Lung (tissue), 12 donors: ENCODE results near the gene SHANK1. TPM values are rescaled to one million over a fixed set of nuclear protein-coding genes. Genes with fewer than 3 reads are reported as not detected.
"Not testable (repeated sequence)": the region's sequence is repeated elsewhere in the genome, so short reads cannot be mapped to it uniquely, and the experiment has no call there.

ENCODE experiments used
- ATAC-seq: fragments of 200-7000 bp; cut with Tn5 transposase; one replicate; pipeline ENCODE4 v1.9.1; 2020; ENCODE audit warnings: moderate number of reproducible peaks; ENCODE audit not compliant: insufficient read depth, low FRiP score
- DNase-seq, 3 donors: peaks; one replicate each; pipeline ENCODE4 v3.0.0-alpha.2; 2013 to 2017
- H3K27ac ChIP-seq, 2 donors: one replicate each; pipeline ENCODE4 v1.5.1; 2013; ENCODE audit warnings: mild to moderate bottlenecking in 2 of 2, moderate library complexity in 2 of 2, control low read depth in 1 of 2, inconsistent platforms in 1 of 2, low read depth in 1 of 2, low read length in 1 of 2
- H3K27me3 ChIP-seq, 3 donors: one replicate each; pipeline ENCODE4 v1.5.1; 2013; ENCODE audit warnings: low read length in 2 of 3; ENCODE audit not compliant: control insufficient read depth in 3 of 3, insufficient read depth in 3 of 3
- H3K36me3 ChIP-seq, 4 donors: one replicate each; pipeline ENCODE4 v1.5.1; 2013; ENCODE audit warnings: low read length in 4 of 4, mild to moderate bottlenecking in 1 of 4, moderate library complexity in 1 of 4; ENCODE audit not compliant: control insufficient read depth in 4 of 4, insufficient read depth in 4 of 4
- H3K4me1 ChIP-seq, 5 donors: one replicate each; pipeline ENCODE4 v1.5.1; 2013; ENCODE audit warnings: low read length in 5 of 5, mild to moderate bottlenecking in 2 of 5, moderate library complexity in 1 of 5; ENCODE audit not compliant: control insufficient read depth in 5 of 5, insufficient read depth in 5 of 5
- H3K4me3 ChIP-seq: one replicate; pipeline ENCODE4 v1.5.1; 2013; ENCODE audit warnings: mild to moderate bottlenecking, control low read depth, moderate library complexity
- H3K9ac ChIP-seq, 2 donors: one replicate each; pipeline ENCODE4 v1.5.1; 2013; ENCODE audit warnings: low read length in 2 of 2, control low read depth in 1 of 2; ENCODE audit not compliant: insufficient read depth in 1 of 2
- H3K9me3 ChIP-seq, 4 donors: one replicate each; pipeline ENCODE4 v1.5.1; 2013; ENCODE audit warnings: low read length in 3 of 4, mild to moderate bottlenecking in 1 of 4, moderate library complexity in 1 of 4; ENCODE audit not compliant: control insufficient read depth in 4 of 4, insufficient read depth in 3 of 4
- CTCF ChIP-seq: IDR thresholded peaks from 2 replicates; pipeline ENCODE4 v1.5.1; 2012; ENCODE audit warnings: mild to moderate bottlenecking; ENCODE audit errors: control extremely low read depth, extremely low read depth
- WGBS, 2 donors: extraction: QIAGEN DNeasy Blood & Tissue Kit; methylation state at CpG; one replicate each; pipeline ENCODE4 v1.1.7; 2013; 5-methylcytosine and 5-hydroxymethylcytosine counted together
- polyA plus RNA-seq, 2 donors: library from polyadenylated mRNA; stranded (reverse); fragments of 200-250 nt; gene quantifications; one replicate each; pipeline ENCODE4 v1.2.1, GENCODE V29; 2013
- total RNA-seq, 2 donors: library from RNA; depleted of rRNA in 1 of 2; stranded (reverse); fragments of >200 nt in 1 of 2; gene quantifications; one replicate each; pipeline ENCODE4 v1.2.1, GENCODE V29; 2014 to 2021
- donor health status: control.
- donor health status: control.
- donor health status: Bipolar disorder and iron deficiency.
- donor health status: healthy.
- donor health status: DM: yes; HTN: yes; CAD: no.

Gene SHANK1
- total and polyA plus RNA-seq, 4 donors, result 0.15 to 1.2 (median 0.21) TPM

- peaks cover 0 to 11% (median under 1%) of the 10 kb centered on the region in 4 donors for H3K9me3 ChIP-seq
- no peak for DNase-seq
- H3K4me3 ChIP-seq, result no peak overlapping the region
- H3K9ac ChIP-seq, result no peak overlapping the region
- no peaks in the 10 kb centered on the region for H3K36me3 ChIP-seq
- no peak overlapping the region for H3K27ac ChIP-seq
- no peak for ATAC-seq
- H3K27me3 ChIP-seq, result no peaks in the 10 kb centered on the region
- WGBS, 2 donors, result 83 to 94% methylated on average over 5 of the region's 5 CpGs
- no peaks in the 10 kb centered on the region for H3K4me1 ChIP-seq
- TF ChIP-seq CTCF, result no peak
These were observed 91.5 kb downstream of the SHANK1 start for GRCh38 chr19:50628146-50628545.

DNA sequence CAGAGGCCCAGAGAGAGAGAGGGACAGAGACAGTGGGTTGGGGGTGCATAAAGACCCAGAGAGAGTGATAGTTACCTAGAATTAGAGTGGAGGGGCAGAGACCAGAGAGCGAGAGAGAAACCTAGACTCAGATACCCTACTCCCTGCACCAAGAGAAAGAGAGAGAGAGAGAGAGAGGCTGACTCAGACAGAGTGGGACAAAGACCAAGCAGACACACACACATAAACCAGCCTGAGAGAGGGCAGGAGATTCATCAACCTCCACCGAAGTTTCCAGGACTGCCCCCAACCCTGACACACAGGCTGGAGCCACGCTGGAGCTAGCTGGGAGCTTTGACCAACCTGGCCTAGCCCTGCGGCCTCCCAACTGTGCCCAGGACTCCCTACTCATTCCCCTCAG is 92.8 kb downstream of the SHANK1 start:
- Histone ChIP-seq H3K27ac (no peak overlapping the region), H3K27me3 (no peaks in the 10 kb centered on the region), H3K4me3 (no peak overlapping the region), H3K9me3 (peaks cover 0 to 5% (median 0%) of the 10 kb centered on the region in 4 donors), H3K36me3 (no peaks in the 10 kb centered on the region), H3K9ac (no peak overlapping the region), H3K4me1 (no peaks in the 10 kb centered on the region)
- no peak for ATAC-seq
- no peak for DNase-seq
- TF ChIP-seq CTCF, result no peak
- WGBS, 2 donors, result 75 to 84% methylated on average over 4 of the region's 4 CpGs

DNA sequence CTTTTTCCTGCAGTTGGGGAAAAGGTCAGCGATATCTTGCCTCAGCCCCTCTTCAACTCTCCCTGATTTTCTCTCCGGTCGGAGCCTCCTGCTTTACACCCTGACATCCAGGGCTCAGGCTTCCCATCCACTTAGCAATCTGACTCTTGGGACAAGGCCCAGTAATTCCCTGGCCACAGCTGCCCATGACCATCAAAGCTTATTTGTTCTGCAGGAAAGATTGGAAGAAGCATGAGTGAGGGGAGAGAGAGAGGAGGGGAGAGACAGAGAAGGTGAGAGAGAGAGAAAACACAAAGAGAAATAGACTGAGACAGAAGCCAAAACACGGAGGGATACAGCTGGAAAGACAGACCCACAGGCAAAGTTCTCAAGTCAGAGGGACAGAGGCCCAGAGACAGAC is 93.6 kb downstream of the SHANK1 start:
- Histone ChIP-seq H3K4me1 (no peaks in the 10 kb centered on the region), H3K27me3 (no peaks in the 10 kb centered on the region), H3K4me3 (no peak overlapping the region), H3K9me3 (peaks cover 0 to 2% (median 0%) of the 10 kb centered on the region in 4 donors), H3K9ac (no peak overlapping the region), H3K27ac (no peak overlapping the region), H3K36me3 (no peaks in the 10 kb centered on the region)
- TF ChIP-seq CTCF, result no peak
- 64 to 82% methylated on average over 4 of the region's 4 CpGs for WGBS, 2 donors
- DNase-seq (no peak), ATAC-seq (no peak)

GRCh38 chr19:50624949-50625600 is 94.5 kb downstream of the SHANK1 start:
- Histone ChIP-seq H3K27ac (no peak overlapping the region), H3K4me3 (no peak overlapping the region), H3K9ac (no peak overlapping the region), H3K36me3 (no peaks in the 10 kb centered on the region), H3K4me1 (no peaks in the 10 kb centered on the region), H3K27me3 (no peaks in the 10 kb centered on the region), H3K9me3 (no peaks in the 10 kb centered on the region)
- no peak for DNase-seq
- ATAC-seq, result no peak
- WGBS, 2 donors, result 90 to 94% methylated on average over 41 to 44 of the region's 44 CpGs
- no peak for TF ChIP-seq CTCF

DNA sequence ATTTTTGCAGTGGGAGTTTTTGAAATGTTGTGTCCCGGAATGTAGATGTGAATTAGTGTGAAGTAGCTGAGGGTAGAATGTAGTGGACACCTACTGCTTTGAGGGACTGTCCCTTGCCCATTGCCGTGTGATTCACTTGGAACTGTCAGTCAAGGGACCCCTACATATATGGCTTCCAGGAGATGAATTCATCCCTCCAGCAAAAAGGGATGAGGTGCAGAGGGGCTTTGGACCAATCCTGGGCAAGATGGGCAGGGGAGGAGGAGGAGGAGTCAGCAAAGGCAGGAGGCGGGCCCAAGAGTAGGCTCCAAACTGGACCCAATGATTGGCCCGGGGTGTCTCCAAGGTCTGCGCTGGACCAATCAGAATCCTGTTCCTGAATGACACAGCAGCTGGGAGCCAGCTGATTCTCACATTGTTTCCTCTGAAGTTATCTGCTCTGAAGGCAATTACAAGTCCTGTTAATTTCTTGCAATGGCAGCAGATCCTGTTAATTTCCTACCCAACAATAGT is 99.2 kb downstream of the SHANK1 start:
- not testable (repeated sequence) for H3K27ac ChIP-seq, H3K4me3 ChIP-seq, H3K9me3 ChIP-seq, ATAC-seq, H3K9ac ChIP-seq, H3K4me1 ChIP-seq, H3K36me3 ChIP-seq, H3K27me3 ChIP-seq, DNase-seq
- 71 to 86% methylated on average over 1 to 4 of the region's 5 CpGs for WGBS, 2 donors
